Spinal cord (tissue), 10 donors: ENCODE results near the gene ARCN1. TPM values are rescaled to one million over a fixed set of nuclear protein-coding genes. Genes with fewer than 3 reads are reported as not detected.

Experiments used
- DNase-seq, 6 donors: peaks; one replicate each; pipeline versions ENCODE4 v3.0.0 to v3.0.0-alpha.2; 2013 to 2015; ENCODE audit warnings: low spot score in 6 of 6, low read depth in 4 of 6
- H3K27ac ChIP-seq: one replicate; pipeline ENCODE4 v1.5.1; 2013; ENCODE audit warnings: low read depth, low read length, control low read depth
- H3K27me3 ChIP-seq: one replicate; pipeline ENCODE4 v1.6.1; 2013; ENCODE audit warnings: low read length; ENCODE audit not compliant: control insufficient read depth, insufficient read depth
- H3K36me3 ChIP-seq: one replicate; pipeline ENCODE4 v1.6.1; 2013; ENCODE audit warnings: low read length; ENCODE audit not compliant: control insufficient read depth, insufficient read depth
- H3K4me1 ChIP-seq: one replicate; pipeline ENCODE4 v1.6.1; 2013; ENCODE audit warnings: low read length; ENCODE audit not compliant: control insufficient read depth, insufficient read depth
- H3K4me3 ChIP-seq: one replicate; pipeline ENCODE4 v1.5.1; 2013; ENCODE audit warnings: low read depth, low read length, control low read depth
- H3K9me3 ChIP-seq: one replicate; pipeline ENCODE4 v1.6.1; 2013; ENCODE audit warnings: low read length; ENCODE audit not compliant: control insufficient read depth, insufficient read depth
- WGBS: methylation state at CpG from one replicate; pipeline ENCODE4 v1.1.5; 2013; ENCODE audit warnings: missing lambda C conversion rate; ENCODE audit not compliant: insufficient coverage; 5-methylcytosine and 5-hydroxymethylcytosine counted together
- polyA plus RNA-seq, 2 donors: library from polyadenylated mRNA; unstranded; fragments of 120-200 nt; gene quantifications; one replicate each; pipeline ENCODE4 v1.2.1, GENCODE V29; 2013; ENCODE audit not compliant: insufficient read length in 2 of 2
- small RNA-seq: library from RNA; depleted of rRNA; stranded (forward); fragments of <200 nt; gene quantifications from one replicate; pipeline ENCODE3, GENCODE V24; 2014; ENCODE audit warnings: low replicate concordance
- total RNA-seq, 2 donors: library from RNA; depleted of rRNA in 1 of 2; stranded (reverse); fragments of 120-200 nt in 1 of 2; fragments of >200 nt in 1 of 2; gene quantifications; one replicate each; pipeline versions ENCODE4 v1.2.3 to v1.2.4, GENCODE V29; 2013 to 2014
- donor health status: healthy.

Gene ARCN1
- total and polyA plus RNA-seq, 4 donors = 98.4 to 131 (median 118) TPM

DNA sequence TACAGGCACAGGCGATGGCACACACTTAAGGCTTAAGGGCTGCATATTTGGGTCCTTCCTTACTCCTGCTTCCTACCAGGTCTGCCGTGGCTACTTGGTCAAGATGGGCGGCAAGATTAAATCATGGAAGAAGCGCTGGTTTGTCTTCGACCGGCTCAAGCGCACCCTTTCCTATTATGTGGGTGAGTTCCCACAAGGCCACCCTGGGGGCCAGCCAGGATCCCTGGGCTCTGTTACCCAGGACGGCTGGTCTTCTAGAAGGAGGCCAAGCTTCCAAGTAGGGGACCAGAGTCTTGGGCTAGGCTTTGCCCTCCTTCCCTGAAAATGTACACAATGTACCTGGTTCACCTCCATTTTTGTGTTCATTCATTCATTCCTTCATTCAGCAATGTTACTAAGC lies 78.2 kb downstream of the ARCN1 start:
- H3K4me3 ChIP-seq = no peak overlapping the region
- 97% methylated on average over 8 of the region's 8 CpGs for WGBS
- peaks cover 78% of the 10 kb centered on the region for H3K36me3 ChIP-seq
- H3K27ac ChIP-seq = no peak overlapping the region
- peaks cover 18% of the 10 kb centered on the region for H3K4me1 ChIP-seq
- DNase-seq = no peak
- H3K9me3 ChIP-seq = no peaks in the 10 kb centered on the region
- H3K27me3 ChIP-seq = no peaks in the 10 kb centered on the region

DNA sequence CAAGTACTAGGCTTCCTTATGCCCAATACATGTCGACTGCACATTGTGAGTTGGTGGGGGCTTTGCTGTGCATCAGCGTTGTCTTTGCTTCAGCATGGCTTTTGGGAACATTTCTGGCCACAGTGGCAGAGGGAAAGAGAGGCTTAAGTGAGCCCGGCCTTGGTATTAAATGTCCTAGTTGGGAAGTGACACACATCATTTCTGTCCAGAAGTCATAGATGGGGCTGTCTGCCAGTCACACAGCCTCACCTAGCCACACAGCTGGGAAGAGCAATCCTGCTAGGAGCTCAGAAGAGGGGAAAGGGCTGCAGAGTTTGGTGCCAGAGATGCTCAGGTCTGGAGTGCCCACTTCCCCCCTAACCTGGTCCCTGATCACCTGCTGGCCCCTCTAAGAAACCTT lies 79.6 kb downstream of the ARCN1 start:
- no peak overlapping the region for H3K27ac ChIP-seq
- H3K9me3 ChIP-seq = no peaks in the 10 kb centered on the region
- 82% methylated on average over 2 of the region's 3 CpGs for WGBS
- no peak for DNase-seq
- H3K36me3 ChIP-seq = peaks cover 81% of the 10 kb centered on the region
- no peaks in the 10 kb centered on the region for H3K27me3 ChIP-seq
- no peak overlapping the region for H3K4me3 ChIP-seq
- H3K4me1 ChIP-seq = peaks cover 30% of the 10 kb centered on the region

Small RNA genes within 50 kb of the gene (small RNA-seq; reads per million reads assigned to genes)
- gene RNU6-1157P = not detected

Other genes with a start within 250 kb of the ARCN1 start
- not detected for gene CD3D, start 229.7 kb upstream of the ARCN1 start, total RNA-seq
- gene CD3D, start 229.7 kb upstream of the ARCN1 start, polyA plus RNA-seq = not detected
- under 1 TPM; 0.17 to 0.20 TPM for gene CD3G, start 228.1 kb upstream of the ARCN1 start, total RNA-seq
- under 1 TPM; 0.27 to 0.50 TPM for gene CD3G, start 228.1 kb upstream of the ARCN1 start, polyA plus RNA-seq
- gene UBE4A, start 212.8 kb upstream of the ARCN1 start, total RNA-seq = 10 to 100 TPM; 56.9 to 62.8 TPM
- gene UBE4A, start 212.8 kb upstream of the ARCN1 start, polyA plus RNA-seq = 10 to 100 TPM; 32.0 to 43.8 TPM
- 100 to 1,000 TPM in 1 of 2 donors, 10 to 100 TPM in 1; 47.1 to 278 TPM for gene ATP5MG, start 170.8 kb upstream of the ARCN1 start, total RNA-seq
- gene ATP5MG, start 170.8 kb upstream of the ARCN1 start, polyA plus RNA-seq = 100 to 1,000 TPM; 381 to 398 TPM
- 10 to 100 TPM; 45.6 to 66.8 TPM for gene KMT2A, start 135.9 kb upstream of the ARCN1 start, total RNA-seq
- 10 to 100 TPM; 44.6 to 45.5 TPM for gene KMT2A, start 135.9 kb upstream of the ARCN1 start, polyA plus RNA-seq
- 1 to 10 TPM in 1 of 2 donors, under 1 TPM in 1; 0.99 to 1.6 TPM for gene TTC36, start 44.9 kb upstream of the ARCN1 start, total RNA-seq
- 1 to 10 TPM; 3.3 to 3.5 TPM for gene TTC36, start 44.9 kb upstream of the ARCN1 start, polyA plus RNA-seq
- gene TMEM25, start 41.2 kb upstream of the ARCN1 start, total RNA-seq = 10 to 100 TPM; 20.9 to 29.4 TPM
- gene TMEM25, start 41.2 kb upstream of the ARCN1 start, polyA plus RNA-seq = 10 to 100 TPM; 43.2 to 59.5 TPM
- gene IFT46, start 6.5 kb upstream of the ARCN1 start, total RNA-seq = 10 to 100 TPM; 50.9 to 60.1 TPM
- gene IFT46, start 6.5 kb upstream of the ARCN1 start, polyA plus RNA-seq = 10 to 100 TPM; 48.1 to 50.8 TPM
- 10 to 100 TPM; 61.3 to 79.5 TPM for gene PHLDB1, start 35.2 kb downstream of the ARCN1 start, total RNA-seq
- gene PHLDB1, start 35.2 kb downstream of the ARCN1 start, polyA plus RNA-seq = 100 to 1,000 TPM; 151 to 205 TPM
- gene TREH, start 107.2 kb downstream of the ARCN1 start, total RNA-seq = not detected
- 1 to 10 TPM; 1.5 to 3.8 TPM for gene TREH, start 107.2 kb downstream of the ARCN1 start, polyA plus RNA-seq
- 100 to 1,000 TPM; 145 to 230 TPM for gene DDX6, start 218.8 kb downstream of the ARCN1 start, total RNA-seq
- 100 to 1,000 TPM in 1 of 2 donors, 10 to 100 TPM in 1; 99.6 to 126 TPM for gene DDX6, start 218.8 kb downstream of the ARCN1 start, polyA plus RNA-seq